SK-N-SH (cell line): ENCODE measurements around the gene CEP170B.

Experiments used
- FOXM1 ChIP-seq: IDR thresholded peaks from 2 replicates; pipeline ENCODE4 v1.4.0; 2012; ENCODE audit warnings: low read depth, mild to moderate bottlenecking
- JUND ChIP-seq: IDR thresholded peaks from 2 replicates; pipeline ENCODE4 v1.4.0; 2012

GRCh38 chr14:104859900-104860299, 5.2 kb upstream of the CEP170B start:
- TF ChIP-seq JUND (no peak), FOXM1 (no peak)
